Neutrophil (primary cell): ENCODE measurements around the gene ANKRD28.

ENCODE experiments used
- H3K27ac ChIP-seq: fragments of 200-600 bp; sonication (generic); 2 replicates; pipeline ENCODE4 v1.5.1; 2016; ENCODE audit warnings: mild to moderate bottlenecking, moderate library complexity
- H3K27me3 ChIP-seq: fragments of 200-600 bp; sonication (generic); 2 replicates; pipeline ENCODE4 v1.6.0; 2016; ENCODE audit warnings: mild to moderate bottlenecking
- H3K36me3 ChIP-seq: fragments of 200-600 bp; sonication (generic); 2 replicates; pipeline ENCODE4 v1.5.1; 2017
- H3K4me1 ChIP-seq, 2 experiments: fragments of 200-600 bp in 1 of 2; sonication (generic) in 1 of 2; 1 replicate in 1 of 2; 2 replicates in 1 of 2; pipeline versions ENCODE4 v1.5.1 to v1.6.1; 2013 to 2016; ENCODE audit warnings: low read depth in 1 of 2, low read length in 1 of 2, mild to moderate bottlenecking in 1 of 2, moderate library complexity in 1 of 2; ENCODE audit not compliant: control insufficient read depth in 1 of 2, insufficient read depth in 1 of 2
- H3K4me3 ChIP-seq, 2 experiments: fragments of 200-600 bp in 1 of 2; sonication (generic) in 1 of 2; 1 replicate in 1 of 2; 2 replicates in 1 of 2; pipeline ENCODE4 v1.5.1; 2013 to 2016; ENCODE audit warnings: low read depth in 1 of 2, low read length in 1 of 2, mild to moderate bottlenecking in 1 of 2, moderate library complexity in 1 of 2
- H3K9me3 ChIP-seq: fragments of 200-600 bp; sonication (generic); 2 replicates; pipeline ENCODE4 v1.5.1; 2016
- CTCF ChIP-seq: fragments of 200-600 bp; sonication (generic); IDR thresholded peaks from 2 replicates; pipeline ENCODE4 v1.5.1; 2016; ENCODE audit warnings: antibody characterized with exemption

Gene ANKRD28

GRCh38 chr3:15722877-15723623, 74.7 kb downstream of the ANKRD28 start:
- Histone ChIP-seq H3K36me3 (peaks cover 48% of the 10 kb centered on the region), H3K9me3 (no peaks in the 10 kb centered on the region), H3K4me3 (no peak overlapping the region), H3K27me3 (no peaks in the 10 kb centered on the region), H3K4me1 (no peaks in the 10 kb centered on the region), H3K27ac (no peak overlapping the region)
- TF ChIP-seq CTCF: no peak

- H3K9me3 ChIP-seq: no peaks in the 10 kb centered on the region
- no peaks in the 10 kb centered on the region for H3K27me3 ChIP-seq
- H3K36me3 ChIP-seq: peaks cover 33% of the 10 kb centered on the region
- H3K4me1 ChIP-seq: no peaks in the 10 kb centered on the region
- H3K4me3 ChIP-seq: no peak overlapping the region
- no peak overlapping the region for H3K27ac ChIP-seq
- no peak for TF ChIP-seq CTCF
These were observed 81.6 kb downstream of the ANKRD28 start for GRCh38 chr3:15716178-15716577.

GRCh38 chr3:15714448-15714847, 83.3 kb downstream of the ANKRD28 start:
- Histone ChIP-seq H3K36me3 (peaks cover 23% of the 10 kb centered on the region), H3K9me3 (no peaks in the 10 kb centered on the region), H3K4me3 (no peak overlapping the region), H3K27me3 (no peaks in the 10 kb centered on the region), H3K4me1 (no peaks in the 10 kb centered on the region), H3K27ac (no peak overlapping the region)
- no peak for TF ChIP-seq CTCF

GRCh38 chr3:15713364-15713763, 84.4 kb downstream of the ANKRD28 start:
- peaks cover 18% of the 10 kb centered on the region for H3K36me3 ChIP-seq
- TF ChIP-seq CTCF: no peak
- no peaks in the 10 kb centered on the region for H3K4me1 ChIP-seq
- H3K27me3 ChIP-seq: no peaks in the 10 kb centered on the region
- H3K27ac ChIP-seq: no peak overlapping the region
- no peak overlapping the region for H3K4me3 ChIP-seq
- H3K9me3 ChIP-seq: no peaks in the 10 kb centered on the region

GRCh38 chr3:15711281-15711680, 86.5 kb downstream of the ANKRD28 start:
- Histone ChIP-seq H3K27ac (no peak overlapping the region), H3K36me3 (peaks cover 29% of the 10 kb centered on the region), H3K27me3 (no peaks in the 10 kb centered on the region), H3K4me1 (no peaks in the 10 kb centered on the region), H3K4me3 (no peak overlapping the region), H3K9me3 (no peaks in the 10 kb centered on the region)
- TF ChIP-seq CTCF: no peak
